CD14-positive monocyte (primary cell): ENCODE data around the gene AK1. TPM values are rescaled to one million over a fixed set of nuclear protein-coding genes. Genes with fewer than 3 reads are reported as not detected.

Source experiments
- DNase-seq, 3 donors: peaks; one replicate each; pipeline ENCODE4 v3.0.0-alpha.2; 2011 to 2022
- H2AFZ ChIP-seq: 2 replicates; pipeline ENCODE4 v1.6.0; 2012; ENCODE audit warnings: mild to moderate bottlenecking, low read depth, low read length, inconsistent platforms; ENCODE audit not compliant: insufficient read depth, poor library complexity, severe bottlenecking
- H3K27ac ChIP-seq, 2 donors: 1 replicate in 1 of 2; 2 replicates in 1 of 2; pipeline ENCODE4 v1.5.1; 2012 to 2013; ENCODE audit warnings: low read length in 2 of 2, control low read depth in 1 of 2, inconsistent platforms in 1 of 2, low read depth in 1 of 2, mild to moderate bottlenecking in 1 of 2
- H3K27me3 ChIP-seq, 2 donors: one replicate each; pipeline versions ENCODE4 v1.6.0 to v1.6.1; 2011 to 2013; ENCODE audit warnings: low read length in 2 of 2; ENCODE audit not compliant: control insufficient read depth in 2 of 2, insufficient read depth in 2 of 2
- H3K36me3 ChIP-seq, 2 donors: replicated peaks in 1 of 2; 1 replicate in 1 of 2; 2 replicates in 1 of 2; pipeline versions ENCODE4 v1.5.1 to v1.6.1; 2012 to 2013; ENCODE audit warnings: low read length in 2 of 2, control low read depth in 1 of 2, inconsistent platforms in 1 of 2, mild to moderate bottlenecking in 1 of 2; ENCODE audit not compliant: insufficient read depth in 2 of 2, control insufficient read depth in 1 of 2
- H3K4me1 ChIP-seq, 2 donors: 1 replicate in 1 of 2; 2 replicates in 1 of 2; pipeline versions ENCODE4 v1.5.1 to v1.6.1; 2012 to 2013; ENCODE audit warnings: low read length in 2 of 2, control low read depth in 1 of 2, inconsistent platforms in 1 of 2, mild to moderate bottlenecking in 1 of 2, moderate library complexity in 1 of 2; ENCODE audit not compliant: insufficient read depth in 2 of 2, control insufficient read depth in 1 of 2
- H3K4me2 ChIP-seq: replicated peaks from 2 replicates; pipeline ENCODE3; 2012; ENCODE audit warnings: low read length, moderate library complexity, mild to moderate bottlenecking; ENCODE audit not compliant: poor library complexity, severe bottlenecking; ENCODE audit errors: extremely low read depth
- H3K4me3 ChIP-seq, 3 experiments: fragments of 200-600 bp in 1 of 3; sonication (generic) in 1 of 3; replicated peaks in 1 of 3; 1 replicate in 2 of 3; 2 replicates in 1 of 3; pipeline ENCODE4 v1.5.1; 2011 to 2013; ENCODE audit warnings: low read length in 3 of 3, mild to moderate bottlenecking in 3 of 3, control low read depth in 2 of 3, low read depth in 2 of 3, inconsistent platforms in 1 of 3, moderate library complexity in 1 of 3
- H3K79me2 ChIP-seq: 2 replicates; pipeline ENCODE4 v1.6.0; 2012; ENCODE audit warnings: mild to moderate bottlenecking, control low read depth, inconsistent platforms, low read length, moderate library complexity; ENCODE audit not compliant: insufficient read depth
- H3K9ac ChIP-seq: 2 replicates; pipeline ENCODE4 v1.6.0; 2017; ENCODE audit warnings: low read length, mild to moderate bottlenecking; ENCODE audit not compliant: insufficient read depth, poor library complexity, severe bottlenecking
- H3K9me3 ChIP-seq, 2 donors: replicated peaks in 1 of 2; 1 replicate in 1 of 2; 2 replicates in 1 of 2; pipeline versions ENCODE4 v1.5.1 to v1.6.1; 2012 to 2013; ENCODE audit warnings: low read length in 2 of 2, control low read depth in 1 of 2; ENCODE audit not compliant: control insufficient read depth in 1 of 2, insufficient read depth in 1 of 2
- H4K20me1 ChIP-seq: 2 replicates; pipeline ENCODE4 v1.6.0; 2012; ENCODE audit warnings: mild to moderate bottlenecking, low read length, control low read depth, moderate library complexity; ENCODE audit not compliant: insufficient read depth
- H3K27ac Mint-ChIP-seq, 7 donors: one replicate each; pipeline ENCODE4 v1.8.0; 2020; ENCODE audit warnings: mild to moderate bottlenecking in 7 of 7, mixed read lengths in 7 of 7, moderate library complexity in 6 of 7, inconsistent platforms in 2 of 7
- H3K27me3 Mint-ChIP-seq, 3 donors: one replicate each; pipeline ENCODE4 v1.8.0; 2021 to 2022; ENCODE audit warnings: low read depth in 3 of 3, mild to moderate bottlenecking in 3 of 3, mixed read lengths in 3 of 3, moderate library complexity in 3 of 3, inconsistent platforms in 1 of 3
- H3K36me3 Mint-ChIP-seq, 2 donors: one replicate each; pipeline ENCODE4 v1.8.0; 2020; ENCODE audit warnings: mixed read lengths in 2 of 2, inconsistent platforms in 1 of 2, mild to moderate bottlenecking in 1 of 2
- H3K4me1 Mint-ChIP-seq: one replicate; pipeline ENCODE4 v1.8.0; 2020; ENCODE audit warnings: mild to moderate bottlenecking, mixed read lengths
- H3K4me3 Mint-ChIP-seq, 2 donors: one replicate each; pipeline ENCODE4 v1.8.0; 2020; ENCODE audit warnings: mild to moderate bottlenecking in 2 of 2, mixed read lengths in 2 of 2, moderate library complexity in 1 of 2
- H3K9me3 Mint-ChIP-seq, 7 donors: one replicate each; pipeline ENCODE4 v1.8.0; 2020 to 2022; ENCODE audit warnings: mixed read lengths in 7 of 7, mild to moderate bottlenecking in 6 of 7, moderate library complexity in 6 of 7, inconsistent platforms in 2 of 7
- WGBS: methylation state at CpG from one replicate; pipeline ENCODE4 v1.1.5; 2013; ENCODE audit warnings: missing lambda C conversion rate; ENCODE audit not compliant: insufficient coverage; 5-methylcytosine and 5-hydroxymethylcytosine counted together
- intact Hi-C, 2 donors: fragments of 100-400 bp; cut with micrococcal nuclease; formaldehyde crosslinking; loops; one replicate each; pipeline versions ENCODE4 v1.15.0 to v1.15.1; 2023
- polyA plus RNA-seq, 3 donors: library from polyadenylated mRNA; depleted of rRNA in 1 of 3; unstranded in 2 of 3; stranded (reverse) in 1 of 3; fragments of 300-500 nt in 2 of 3; fragments of >200 nt in 1 of 3; fragmentation: Illumina TruSeq in 2 of 3; gene quantifications; 1 replicate in 2 of 3; 2 replicates in 1 of 3; pipeline ENCODE4 v1.2.3, GENCODE V29; 2012 to 2021
- TF ChIP-seq, protein P1 (sequence below): fragments of 200-600 bp; IDR thresholded peaks from one replicate; pipeline ENCODE4 v1.8.0; 2022; ENCODE audit warnings: antibody characterized with exemption, mild to moderate bottlenecking

The AK1 gene
- polyA plus RNA-seq, 3 donors, result 3.5 TPM; not detected in 2

- Histone ChIP-seq H4K20me1 (peaks cover 19% of the 10 kb centered on the region), H3K4me1 (peaks cover 16 to 19% of the 10 kb centered on the region in 2 donors), H3K79me2 (no peaks in the 10 kb centered on the region), H3K4me3 (no peak overlapping the region), H3K27ac (no peak overlapping the region), H3K9ac (no peak overlapping the region), H3K9me3 (peaks cover 15 to 24% of the 10 kb centered on the region in 2 donors), H3K27me3 (no peaks in the 10 kb centered on the region), H3K36me3 (peaks cover 0 to 19% of the 10 kb centered on the region in 2 donors), H3K4me2 (no peak overlapping the region), H2AFZ (no peak overlapping the region)
- intact Hi-C loops, result no loop called here
- H3K4me3 Mint-ChIP-seq, result no peak overlapping the region
- peaks cover 0 to 3% (median 3%) of the 10 kb centered on the region in 3 donors for H3K27me3 Mint-ChIP-seq
- no peak for DNase-seq
- peaks cover 26 to 32% of the 10 kb centered on the region in 2 donors for H3K36me3 Mint-ChIP-seq
- WGBS, result 100% methylated on average over 1 of the region's 10 CpGs
- H3K27ac Mint-ChIP-seq, result peak overlapping the region in 2 of 7 donors; percentile 27 to 58
- peaks cover 31% of the 10 kb centered on the region for H3K4me1 Mint-ChIP-seq
- TF ChIP-seq, protein P1, sequence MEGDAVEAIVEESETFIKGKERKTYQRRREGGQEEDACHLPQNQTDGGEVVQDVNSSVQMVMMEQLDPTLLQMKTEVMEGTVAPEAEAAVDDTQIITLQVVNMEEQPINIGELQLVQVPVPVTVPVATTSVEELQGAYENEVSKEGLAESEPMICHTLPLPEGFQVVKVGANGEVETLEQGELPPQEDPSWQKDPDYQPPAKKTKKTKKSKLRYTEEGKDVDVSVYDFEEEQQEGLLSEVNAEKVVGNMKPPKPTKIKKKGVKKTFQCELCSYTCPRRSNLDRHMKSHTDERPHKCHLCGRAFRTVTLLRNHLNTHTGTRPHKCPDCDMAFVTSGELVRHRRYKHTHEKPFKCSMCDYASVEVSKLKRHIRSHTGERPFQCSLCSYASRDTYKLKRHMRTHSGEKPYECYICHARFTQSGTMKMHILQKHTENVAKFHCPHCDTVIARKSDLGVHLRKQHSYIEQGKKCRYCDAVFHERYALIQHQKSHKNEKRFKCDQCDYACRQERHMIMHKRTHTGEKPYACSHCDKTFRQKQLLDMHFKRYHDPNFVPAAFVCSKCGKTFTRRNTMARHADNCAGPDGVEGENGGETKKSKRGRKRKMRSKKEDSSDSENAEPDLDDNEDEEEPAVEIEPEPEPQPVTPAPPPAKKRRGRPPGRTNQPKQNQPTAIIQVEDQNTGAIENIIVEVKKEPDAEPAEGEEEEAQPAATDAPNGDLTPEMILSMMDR, result no peak
- H3K9me3 Mint-ChIP-seq, result peaks cover 19 to 26% (median 22%) of the 10 kb centered on the region in 7 donors
Measured at GRCh38 chr9:127848756-127849504, 28.5 kb downstream of the AK1 start.

DNA sequence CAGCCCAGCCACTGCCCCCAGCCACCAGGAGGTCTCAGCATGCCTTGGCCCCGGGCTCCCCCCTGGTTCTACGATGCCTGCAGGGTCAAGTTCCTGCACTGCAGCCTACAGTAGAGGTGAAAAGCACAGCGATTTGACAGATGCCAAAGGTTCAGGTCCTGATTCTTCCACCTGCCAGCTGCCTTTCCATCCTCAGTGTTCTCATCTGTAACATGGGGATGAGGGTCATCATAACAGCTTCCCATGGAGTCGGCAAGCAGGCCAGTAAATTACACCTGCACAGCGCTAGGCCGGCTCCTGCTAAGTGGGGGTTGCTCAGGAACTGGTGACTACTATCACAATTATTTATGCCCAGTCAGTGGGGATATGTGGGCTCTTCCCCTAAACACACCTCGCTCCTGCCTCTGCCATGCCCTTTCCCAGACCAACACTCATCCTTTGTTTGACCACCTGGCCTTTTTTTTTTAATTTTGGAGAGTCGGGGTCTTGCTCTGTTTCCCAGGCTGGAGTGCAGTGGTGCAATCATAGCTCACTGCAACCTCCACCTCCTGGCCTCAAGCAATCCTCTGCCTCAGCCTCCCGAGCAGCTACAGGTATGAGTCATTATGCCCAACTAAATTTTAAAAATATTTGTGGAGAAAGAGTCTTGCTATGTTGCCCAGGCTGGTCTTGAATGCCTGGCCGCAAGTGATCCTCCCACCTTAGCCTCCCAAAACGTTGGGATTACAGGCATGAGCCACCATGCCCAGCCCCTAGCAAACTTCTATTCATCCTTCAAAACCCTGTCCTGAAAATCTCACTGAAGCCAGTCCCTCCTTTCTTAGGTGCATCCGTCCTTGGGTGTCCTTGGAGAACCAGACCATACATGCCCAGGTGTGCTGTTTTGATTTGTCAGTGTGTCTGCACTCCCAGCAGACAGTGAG, 29.4 kb downstream of the AK1 start:
- Histone ChIP-seq H3K4me2 (no peak overlapping the region), H3K9me3 (peaks cover 15 to 24% of the 10 kb centered on the region in 2 donors), H4K20me1 (peaks cover 17% of the 10 kb centered on the region), H3K36me3 (peaks cover under 1 to 20% of the 10 kb centered on the region in 2 donors), H3K79me2 (no peaks in the 10 kb centered on the region), H2AFZ (no peak overlapping the region), H3K27me3 (no peaks in the 10 kb centered on the region), H3K9ac (no peak overlapping the region), H3K4me3 (no peak overlapping the region), H3K27ac (no peak overlapping the region), H3K4me1 (peaks cover 7 to 11% of the 10 kb centered on the region in 2 donors)
- Mint-ChIP-seq H3K9me3 (peaks cover 19 to 26% (median 22%) of the 10 kb centered on the region in 7 donors), H3K27me3 (peaks cover 0 to 3% (median 3%) of the 10 kb centered on the region in 3 donors), H3K36me3 (peaks cover 26 to 32% of the 10 kb centered on the region in 2 donors), H3K4me1 (peaks cover 22% of the 10 kb centered on the region), H3K4me3 (no peak overlapping the region), H3K27ac (peak overlapping the region in 2 of 7 donors; percentile 32 to 47)
- no peak for DNase-seq
- 67% methylated on average over 5 of the region's 12 CpGs for WGBS
- intact Hi-C loops, result no loop called here
- TF ChIP-seq, protein P1, result no peak
